ENCODE data around the gene CENPM.

The CENPM gene

DNA sequence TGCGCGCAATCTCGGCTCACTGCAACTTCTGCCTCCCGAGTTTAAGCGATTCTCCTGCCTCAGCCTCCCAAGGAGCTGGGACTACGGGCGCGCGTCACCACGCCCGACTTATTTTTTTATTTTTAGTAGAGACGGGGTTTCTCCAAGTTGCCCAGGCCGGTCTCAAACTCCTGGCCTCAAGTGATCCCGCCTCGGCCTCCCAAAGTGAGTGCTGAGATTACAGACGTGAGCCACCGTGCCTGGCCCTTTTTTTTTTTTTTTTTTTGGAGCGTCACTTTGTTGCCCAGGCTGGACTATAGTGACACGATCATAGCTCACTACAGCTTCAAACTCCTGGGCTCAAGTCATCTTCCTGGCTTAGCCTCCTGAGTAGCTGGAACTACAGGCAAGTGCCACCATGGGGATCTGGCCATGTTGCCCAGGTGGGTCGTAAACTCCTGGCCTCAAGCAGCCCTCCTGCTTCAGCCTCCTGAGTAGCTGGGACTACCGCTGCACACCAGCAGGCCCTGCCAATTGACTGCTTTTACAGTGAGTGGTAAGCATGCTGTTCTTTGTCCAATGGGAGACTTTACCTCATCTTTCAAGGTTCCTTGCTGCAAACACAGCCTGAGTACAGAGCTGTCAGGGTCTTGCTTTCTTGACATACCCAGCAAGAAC, 600 bp upstream of the CENPM start:
- Histone ChIP-seq H3K4me3 (ENCODE audit: low read depth in 1 of 2, low read length in 2 of 2) (peak overlapping the region; percentile 82 to 88; a peak in 3 of 4 replicates), H3K4me1 (ENCODE audit: insufficient read depth, low read length) (peaks cover 60% of the 10 kb centered on the region), H3K27me3 (ENCODE audit: insufficient read depth, low read length, poor library complexity) (no peaks in the 10 kb centered on the region), H3K9ac (ENCODE audit: low read depth, low read length) (peak overlapping the region; percentile 92), H3K9me3 (ENCODE audit: insufficient read depth, low read length, severe bottlenecking) (no peaks in the 10 kb centered on the region), H3K27ac (ENCODE audit: low read length) (peak overlapping the region; percentile 97), H2AFZ (ENCODE audit: low read depth, low read length) (peak overlapping the region; percentile 78), H4K20me1 (ENCODE audit: insufficient read depth, low read length) (peaks cover 16% of the 10 kb centered on the region; the same call in 1 of the 2 replicates), H3K36me3 (ENCODE audit: insufficient read depth, low read length) (peaks cover 33% of the 10 kb centered on the region), H3K79me2 (ENCODE audit: insufficient read depth, low read length) (peaks cover 55% of the 10 kb centered on the region), H3K4me2 (ENCODE audit: insufficient read depth, low read length) (peak overlapping the region; percentile 99)
- ATAC-seq (ENCODE audit: insufficient read depth, low read depth) (no peak), DNase-seq (peak; percentile 39)
- TF ChIP-seq, protein P1, sequence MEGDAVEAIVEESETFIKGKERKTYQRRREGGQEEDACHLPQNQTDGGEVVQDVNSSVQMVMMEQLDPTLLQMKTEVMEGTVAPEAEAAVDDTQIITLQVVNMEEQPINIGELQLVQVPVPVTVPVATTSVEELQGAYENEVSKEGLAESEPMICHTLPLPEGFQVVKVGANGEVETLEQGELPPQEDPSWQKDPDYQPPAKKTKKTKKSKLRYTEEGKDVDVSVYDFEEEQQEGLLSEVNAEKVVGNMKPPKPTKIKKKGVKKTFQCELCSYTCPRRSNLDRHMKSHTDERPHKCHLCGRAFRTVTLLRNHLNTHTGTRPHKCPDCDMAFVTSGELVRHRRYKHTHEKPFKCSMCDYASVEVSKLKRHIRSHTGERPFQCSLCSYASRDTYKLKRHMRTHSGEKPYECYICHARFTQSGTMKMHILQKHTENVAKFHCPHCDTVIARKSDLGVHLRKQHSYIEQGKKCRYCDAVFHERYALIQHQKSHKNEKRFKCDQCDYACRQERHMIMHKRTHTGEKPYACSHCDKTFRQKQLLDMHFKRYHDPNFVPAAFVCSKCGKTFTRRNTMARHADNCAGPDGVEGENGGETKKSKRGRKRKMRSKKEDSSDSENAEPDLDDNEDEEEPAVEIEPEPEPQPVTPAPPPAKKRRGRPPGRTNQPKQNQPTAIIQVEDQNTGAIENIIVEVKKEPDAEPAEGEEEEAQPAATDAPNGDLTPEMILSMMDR (IDR thresholded peaks at IDR 0.05; ENCODE audit: borderline replicate concordance, extremely low read depth, low read length, poor library complexity, severe bottlenecking) = peak; percentile 11
- TF ChIP-seq EZH2 (IDR thresholded peaks at IDR 0.05; ENCODE audit: borderline replicate concordance, low read depth, low read length, severe bottlenecking) = no peak

GRCh38 chr22:41943661-41944209, 3.2 kb downstream of the CENPM start:
- peaks cover 65% of the 10 kb centered on the region for H3K36me3 ChIP-seq (ENCODE audit: insufficient read depth, low read length)
- H3K4me2 ChIP-seq (ENCODE audit: insufficient read depth, low read length) = peak overlapping the region; percentile 44; the same call in 1 of the 2 replicates

GRCh38 chr22:41940832-41941765, 5.9 kb downstream of the CENPM start:
- ATAC-seq (ENCODE audit: insufficient read depth, low read depth) = peak; percentile 90
- H3K4me1 ChIP-seq (ENCODE audit: insufficient read depth, low read length) = peaks cover 51% of the 10 kb centered on the region

More at GRCh38 chr22:41943661-41944209, 3.2 kb downstream of the CENPM start:
- H3K79me2 ChIP-seq (ENCODE audit: insufficient read depth, low read length) = peaks cover 87% of the 10 kb centered on the region
- no peak overlapping the region for H3K4me3 ChIP-seq (ENCODE audit: low read depth in 1 of 2, low read length in 2 of 2)
- H4K20me1 ChIP-seq (ENCODE audit: insufficient read depth, low read length) = peaks cover 44% of the 10 kb centered on the region
- no peak for DNase-seq
- no peak for ATAC-seq (ENCODE audit: insufficient read depth, low read depth)
- no peak overlapping the region for H3K27ac ChIP-seq (ENCODE audit: low read length)
- no peaks in the 10 kb centered on the region for H3K27me3 ChIP-seq (ENCODE audit: insufficient read depth, low read length, poor library complexity)
- H3K9ac ChIP-seq (ENCODE audit: low read depth, low read length) = peak overlapping the region; percentile 7; the same call in 1 of the 2 replicates
- no peaks in the 10 kb centered on the region for H3K9me3 ChIP-seq (ENCODE audit: insufficient read depth, low read length, severe bottlenecking)
- no peak for TF ChIP-seq EZH2 (IDR thresholded peaks at IDR 0.05; ENCODE audit: borderline replicate concordance, low read depth, low read length, severe bottlenecking)
- peaks cover 69% of the 10 kb centered on the region for H3K4me1 ChIP-seq (ENCODE audit: insufficient read depth, low read length)
- no peak overlapping the region for H2AFZ ChIP-seq (ENCODE audit: low read depth, low read length)

More at GRCh38 chr22:41940832-41941765, 5.9 kb downstream of the CENPM start:
- peak; percentile 85 for DNase-seq
- TF ChIP-seq, protein P1 (IDR thresholded peaks at IDR 0.05; ENCODE audit: borderline replicate concordance, extremely low read depth, low read length, poor library complexity, severe bottlenecking) = peak; percentile 97
- TF ChIP-seq EZH2 (IDR thresholded peaks at IDR 0.05; ENCODE audit: borderline replicate concordance, low read depth, low read length, severe bottlenecking) = no peak
- Histone ChIP-seq H3K9ac (ENCODE audit: low read depth, low read length) (peak overlapping the region; percentile 15; the same call in 1 of the 2 replicates), H3K4me2 (ENCODE audit: insufficient read depth, low read length) (peak overlapping the region; percentile 41), H3K79me2 (ENCODE audit: insufficient read depth, low read length) (peaks cover 79% of the 10 kb centered on the region), H2AFZ (ENCODE audit: low read depth, low read length) (no peak overlapping the region), H3K27ac (ENCODE audit: low read length) (peak overlapping the region; percentile 37), H3K4me3 (ENCODE audit: low read depth in 1 of 2, low read length in 2 of 2) (no peak overlapping the region), H4K20me1 (ENCODE audit: insufficient read depth, low read length) (peaks cover 52% of the 10 kb centered on the region), H3K36me3 (ENCODE audit: insufficient read depth, low read length) (peaks cover 85% of the 10 kb centered on the region), H3K9me3 (ENCODE audit: insufficient read depth, low read length, severe bottlenecking) (no peaks in the 10 kb centered on the region), H3K27me3 (ENCODE audit: insufficient read depth, low read length, poor library complexity) (no peaks in the 10 kb centered on the region)
